ENCODE results near the gene SLC38A9. TPM values are rescaled to one million over a fixed set of nuclear protein-coding genes. Genes with fewer than 3 reads are reported as not detected.

SLC38A9 gene
- total RNA-seq, 1 donor from 2014 or later = 7.0 TPM

DNA sequence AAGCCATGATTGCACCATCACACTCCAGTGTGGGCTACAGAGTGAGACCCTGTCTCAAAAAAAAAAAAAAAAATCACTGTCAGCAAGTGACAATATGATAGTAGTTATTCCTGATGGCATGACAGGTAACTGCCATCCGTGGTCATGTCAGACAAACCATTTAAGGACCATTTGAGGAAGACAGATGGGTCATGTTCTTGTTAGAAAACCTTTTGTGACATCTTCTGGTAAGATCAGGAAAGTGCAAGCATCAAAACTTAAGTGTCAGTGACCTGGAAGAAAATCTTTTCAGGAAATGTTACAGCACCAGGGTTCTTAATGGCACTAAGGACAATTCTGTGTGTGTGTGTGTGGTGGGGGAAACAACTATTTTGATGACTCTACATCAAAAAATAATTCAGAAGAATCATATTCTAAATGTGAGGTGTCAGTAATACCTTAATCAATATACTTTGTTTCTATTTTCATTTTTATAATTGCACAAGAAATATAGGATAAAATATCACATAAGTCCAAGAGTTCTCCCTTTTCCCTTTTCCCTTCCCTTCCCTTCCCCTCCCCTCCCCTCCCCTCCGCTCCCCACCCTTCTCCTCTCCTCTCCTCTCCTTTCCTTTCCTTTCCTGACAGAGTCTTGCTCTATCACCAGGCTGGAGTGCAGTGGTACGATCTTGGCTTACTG lies 17.8 kb downstream of the SLC38A9 start:
- intact Hi-C loops (cut with micrococcal nuclease) = loop anchor here (5.0 to 10.0 kb wide), 2 partner anchors 287 to 349 kb away; no protein-coding TSS in a partner anchor
- TF ChIP-seq, protein P1, sequence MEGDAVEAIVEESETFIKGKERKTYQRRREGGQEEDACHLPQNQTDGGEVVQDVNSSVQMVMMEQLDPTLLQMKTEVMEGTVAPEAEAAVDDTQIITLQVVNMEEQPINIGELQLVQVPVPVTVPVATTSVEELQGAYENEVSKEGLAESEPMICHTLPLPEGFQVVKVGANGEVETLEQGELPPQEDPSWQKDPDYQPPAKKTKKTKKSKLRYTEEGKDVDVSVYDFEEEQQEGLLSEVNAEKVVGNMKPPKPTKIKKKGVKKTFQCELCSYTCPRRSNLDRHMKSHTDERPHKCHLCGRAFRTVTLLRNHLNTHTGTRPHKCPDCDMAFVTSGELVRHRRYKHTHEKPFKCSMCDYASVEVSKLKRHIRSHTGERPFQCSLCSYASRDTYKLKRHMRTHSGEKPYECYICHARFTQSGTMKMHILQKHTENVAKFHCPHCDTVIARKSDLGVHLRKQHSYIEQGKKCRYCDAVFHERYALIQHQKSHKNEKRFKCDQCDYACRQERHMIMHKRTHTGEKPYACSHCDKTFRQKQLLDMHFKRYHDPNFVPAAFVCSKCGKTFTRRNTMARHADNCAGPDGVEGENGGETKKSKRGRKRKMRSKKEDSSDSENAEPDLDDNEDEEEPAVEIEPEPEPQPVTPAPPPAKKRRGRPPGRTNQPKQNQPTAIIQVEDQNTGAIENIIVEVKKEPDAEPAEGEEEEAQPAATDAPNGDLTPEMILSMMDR (IDR thresholded peaks at IDR 0.05; ENCODE audit: borderline replicate concordance) = peak; percentile 62
- H3K27me3 ChIP-seq (ENCODE audit: low read depth) = no peaks in the 10 kb centered on the region
- peaks cover 4% of the 10 kb centered on the region for H3K36me3 ChIP-seq
- H3K4me1 ChIP-seq = peaks cover 29% of the 10 kb centered on the region
- H3K9me3 ChIP-seq (replicated peaks) = no peaks in the 10 kb centered on the region
- no peak for DNase-seq
- H3K27ac ChIP-seq (replicated peaks) = no peak overlapping the region
- H3K4me3 ChIP-seq = no peak overlapping the region

DNA sequence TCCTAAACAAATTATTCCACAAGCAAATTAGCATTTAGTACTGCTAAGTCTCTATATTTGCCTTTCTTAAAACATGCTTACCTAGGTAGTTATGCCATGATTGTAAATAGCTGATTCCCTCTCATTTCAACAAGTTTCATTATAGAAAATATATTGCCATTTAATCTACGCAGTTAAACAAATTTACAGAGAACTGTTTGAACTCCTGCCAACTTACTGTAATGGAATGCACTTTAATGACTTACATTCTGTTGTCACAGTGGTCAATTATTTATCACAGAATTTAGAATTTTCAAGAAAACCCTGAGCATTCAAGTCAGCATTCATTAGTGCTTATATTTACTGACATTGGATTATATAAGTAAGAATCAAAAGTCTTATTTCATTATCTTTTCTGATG lies 19.6 kb downstream of the SLC38A9 start:
- intact Hi-C loops (cut with micrococcal nuclease) = loop anchor here (5.0 to 10.0 kb wide), 2 partner anchors 285 to 348 kb away; no protein-coding TSS in a partner anchor
- no peaks in the 10 kb centered on the region for H3K27me3 ChIP-seq (ENCODE audit: low read depth)
- H3K36me3 ChIP-seq = peaks cover 4% of the 10 kb centered on the region
- H3K9me3 ChIP-seq (replicated peaks) = no peaks in the 10 kb centered on the region
- DNase-seq = no peak
- no peak overlapping the region for H3K4me3 ChIP-seq
- no peak overlapping the region for H3K27ac ChIP-seq (replicated peaks)
- TF ChIP-seq, protein P1 (IDR thresholded peaks at IDR 0.05; ENCODE audit: borderline replicate concordance) = no peak
- H3K4me1 ChIP-seq = peaks cover 31% of the 10 kb centered on the region

DNA sequence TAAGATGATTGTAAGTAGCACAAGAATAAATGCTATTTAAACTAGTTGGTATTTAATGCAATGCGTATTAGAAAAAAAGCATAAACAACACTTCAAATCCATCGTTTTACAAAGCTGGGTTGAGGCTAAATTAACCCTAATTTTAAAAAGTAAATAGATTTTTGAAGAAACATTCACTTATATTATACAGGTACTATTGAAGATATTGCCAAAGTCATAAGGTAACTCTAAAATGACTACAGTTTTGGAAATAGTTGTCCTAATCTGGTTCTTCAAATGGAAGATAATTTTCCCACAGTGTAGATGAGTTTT lies 20.1 kb downstream of the SLC38A9 start:
- no peaks in the 10 kb centered on the region for H3K9me3 ChIP-seq (replicated peaks)
- H3K27me3 ChIP-seq (ENCODE audit: low read depth) = no peaks in the 10 kb centered on the region
- DNase-seq = no peak
- peaks cover under 1% of the 10 kb centered on the region for H3K36me3 ChIP-seq
- intact Hi-C loops (cut with micrococcal nuclease) = loop anchor here (5.0 to 10.0 kb wide), 2 partner anchors 285 to 347 kb away; no protein-coding TSS in a partner anchor
- no peak overlapping the region for H3K4me3 ChIP-seq
- TF ChIP-seq, protein P1 (IDR thresholded peaks at IDR 0.05; ENCODE audit: borderline replicate concordance) = no peak
- peaks cover 31% of the 10 kb centered on the region for H3K4me1 ChIP-seq
- no peak overlapping the region for H3K27ac ChIP-seq (replicated peaks)

DNA sequence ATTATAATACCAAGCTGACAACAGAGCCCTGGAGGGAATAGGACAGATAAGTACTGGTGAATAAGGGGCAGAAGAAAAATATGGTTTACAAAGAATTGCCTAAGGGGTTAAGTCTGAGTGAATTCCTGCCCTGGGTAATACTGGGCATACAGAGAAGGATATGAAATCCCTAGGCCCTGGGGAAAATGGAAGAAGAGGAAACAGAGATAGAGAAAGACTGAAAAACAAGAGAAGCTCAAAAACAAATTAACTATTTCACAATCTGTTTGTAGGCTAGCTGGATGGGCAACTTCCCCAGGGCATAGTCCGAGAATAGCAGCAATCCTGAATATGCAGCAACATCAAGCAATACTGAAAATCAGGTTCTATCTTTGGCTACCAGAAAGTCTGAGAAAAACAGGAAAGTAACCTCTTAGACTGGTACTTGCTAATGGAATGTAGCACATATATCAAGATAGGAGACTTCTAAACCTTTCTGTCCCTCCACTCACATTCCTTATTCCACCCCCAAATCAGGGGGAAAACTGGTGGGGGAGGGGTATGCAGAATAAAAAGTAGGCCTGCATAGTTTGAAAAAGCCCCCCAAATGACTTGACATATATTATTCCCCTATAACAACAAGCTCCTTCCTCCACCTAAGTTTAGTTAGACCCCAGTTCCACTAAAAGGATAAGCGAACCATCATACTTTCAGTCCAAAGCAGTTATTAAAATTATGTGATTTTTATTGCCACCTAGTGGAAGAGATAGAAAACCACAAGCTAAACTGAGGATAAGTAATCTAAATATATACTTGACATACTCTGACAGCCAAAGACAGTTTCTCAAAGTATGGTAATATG lies 20.6 kb downstream of the SLC38A9 start:
- intact Hi-C loops (cut with micrococcal nuclease) = loop anchor here (5.0 to 10.0 kb wide), 2 partner anchors 284 to 347 kb away; no protein-coding TSS in a partner anchor
- H3K4me3 ChIP-seq = peak overlapping the region; percentile 42
- H3K9me3 ChIP-seq (replicated peaks) = no peaks in the 10 kb centered on the region
- DNase-seq = no peak
- H3K27me3 ChIP-seq (ENCODE audit: low read depth) = no peaks in the 10 kb centered on the region
- TF ChIP-seq, protein P1 (IDR thresholded peaks at IDR 0.05; ENCODE audit: borderline replicate concordance) = peak; percentile 75
- H3K36me3 ChIP-seq = no peaks in the 10 kb centered on the region
- peaks cover 31% of the 10 kb centered on the region for H3K4me1 ChIP-seq
- H3K27ac ChIP-seq (replicated peaks) = peak overlapping the region; percentile 52

DNA sequence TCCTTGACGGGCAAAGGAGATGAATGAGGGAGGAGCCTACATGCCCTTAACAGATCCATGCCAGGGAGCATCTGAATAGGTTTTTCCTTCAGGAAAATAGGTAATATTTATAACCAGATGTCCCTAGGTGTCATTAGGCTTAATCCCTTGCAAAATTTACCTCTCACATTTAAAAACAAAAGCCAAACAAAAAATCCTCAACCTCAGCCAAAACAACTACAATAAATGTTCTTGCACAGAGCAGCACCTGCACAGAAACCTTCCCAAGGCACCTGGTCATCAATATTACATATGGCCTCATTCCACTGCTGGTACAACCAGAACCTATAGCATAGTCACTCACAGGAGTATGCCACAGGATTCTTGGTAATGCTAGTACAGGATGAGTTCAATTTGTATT lies 30.1 kb downstream of the SLC38A9 start:
- intact Hi-C loops (cut with micrococcal nuclease) = no loop called here
- no peaks in the 10 kb centered on the region for H3K27me3 ChIP-seq (ENCODE audit: low read depth)
- H3K27ac ChIP-seq (replicated peaks) = no peak overlapping the region
- peaks cover 22% of the 10 kb centered on the region for H3K4me1 ChIP-seq
- TF ChIP-seq, protein P1 (IDR thresholded peaks at IDR 0.05; ENCODE audit: borderline replicate concordance) = no peak
- H3K36me3 ChIP-seq = no peaks in the 10 kb centered on the region
- no peaks in the 10 kb centered on the region for H3K9me3 ChIP-seq (replicated peaks)
- DNase-seq = no peak
- no peak overlapping the region for H3K4me3 ChIP-seq
